ENCODE data around the gene AGMO.

DNA sequence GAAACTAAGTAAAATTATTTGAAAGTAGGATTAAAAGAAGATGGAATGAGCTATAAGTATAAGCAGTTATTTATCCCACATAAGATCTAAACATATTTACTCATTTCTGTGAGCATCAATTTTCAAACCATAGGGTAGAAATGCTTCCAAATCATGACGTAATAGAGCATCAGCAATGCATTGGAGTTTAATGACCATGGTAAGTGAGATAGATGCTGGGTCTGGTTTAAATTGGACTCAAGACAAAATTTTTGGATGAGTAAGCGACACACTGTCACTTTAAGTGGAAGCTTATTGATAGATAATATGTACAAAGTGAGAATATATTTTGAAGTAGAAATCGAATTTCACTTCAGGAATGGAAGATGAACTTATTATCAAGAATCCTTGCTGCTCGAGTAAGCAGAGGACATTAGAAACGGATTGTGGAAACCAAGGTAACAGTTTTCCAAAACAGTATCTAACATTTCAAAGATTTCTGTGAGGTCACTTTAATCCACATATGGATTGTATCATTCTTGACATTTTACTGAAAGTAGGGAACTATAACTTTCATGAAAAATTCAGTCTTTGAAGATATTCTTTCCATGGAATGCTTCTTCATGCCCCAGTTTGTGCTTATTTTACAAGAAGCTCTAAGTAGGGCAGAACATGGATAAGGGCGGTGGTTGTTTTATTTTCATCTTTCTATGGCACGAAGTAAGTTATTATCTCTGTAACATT lies 85.8 kb downstream of the AGMO start:
- TF ChIP-seq, protein P1, sequence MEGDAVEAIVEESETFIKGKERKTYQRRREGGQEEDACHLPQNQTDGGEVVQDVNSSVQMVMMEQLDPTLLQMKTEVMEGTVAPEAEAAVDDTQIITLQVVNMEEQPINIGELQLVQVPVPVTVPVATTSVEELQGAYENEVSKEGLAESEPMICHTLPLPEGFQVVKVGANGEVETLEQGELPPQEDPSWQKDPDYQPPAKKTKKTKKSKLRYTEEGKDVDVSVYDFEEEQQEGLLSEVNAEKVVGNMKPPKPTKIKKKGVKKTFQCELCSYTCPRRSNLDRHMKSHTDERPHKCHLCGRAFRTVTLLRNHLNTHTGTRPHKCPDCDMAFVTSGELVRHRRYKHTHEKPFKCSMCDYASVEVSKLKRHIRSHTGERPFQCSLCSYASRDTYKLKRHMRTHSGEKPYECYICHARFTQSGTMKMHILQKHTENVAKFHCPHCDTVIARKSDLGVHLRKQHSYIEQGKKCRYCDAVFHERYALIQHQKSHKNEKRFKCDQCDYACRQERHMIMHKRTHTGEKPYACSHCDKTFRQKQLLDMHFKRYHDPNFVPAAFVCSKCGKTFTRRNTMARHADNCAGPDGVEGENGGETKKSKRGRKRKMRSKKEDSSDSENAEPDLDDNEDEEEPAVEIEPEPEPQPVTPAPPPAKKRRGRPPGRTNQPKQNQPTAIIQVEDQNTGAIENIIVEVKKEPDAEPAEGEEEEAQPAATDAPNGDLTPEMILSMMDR (IDR thresholded peaks at IDR 0.05; ENCODE audit: low read depth, low read length, missing input control) = no peak
- TF ChIP-seq, protein P2, sequence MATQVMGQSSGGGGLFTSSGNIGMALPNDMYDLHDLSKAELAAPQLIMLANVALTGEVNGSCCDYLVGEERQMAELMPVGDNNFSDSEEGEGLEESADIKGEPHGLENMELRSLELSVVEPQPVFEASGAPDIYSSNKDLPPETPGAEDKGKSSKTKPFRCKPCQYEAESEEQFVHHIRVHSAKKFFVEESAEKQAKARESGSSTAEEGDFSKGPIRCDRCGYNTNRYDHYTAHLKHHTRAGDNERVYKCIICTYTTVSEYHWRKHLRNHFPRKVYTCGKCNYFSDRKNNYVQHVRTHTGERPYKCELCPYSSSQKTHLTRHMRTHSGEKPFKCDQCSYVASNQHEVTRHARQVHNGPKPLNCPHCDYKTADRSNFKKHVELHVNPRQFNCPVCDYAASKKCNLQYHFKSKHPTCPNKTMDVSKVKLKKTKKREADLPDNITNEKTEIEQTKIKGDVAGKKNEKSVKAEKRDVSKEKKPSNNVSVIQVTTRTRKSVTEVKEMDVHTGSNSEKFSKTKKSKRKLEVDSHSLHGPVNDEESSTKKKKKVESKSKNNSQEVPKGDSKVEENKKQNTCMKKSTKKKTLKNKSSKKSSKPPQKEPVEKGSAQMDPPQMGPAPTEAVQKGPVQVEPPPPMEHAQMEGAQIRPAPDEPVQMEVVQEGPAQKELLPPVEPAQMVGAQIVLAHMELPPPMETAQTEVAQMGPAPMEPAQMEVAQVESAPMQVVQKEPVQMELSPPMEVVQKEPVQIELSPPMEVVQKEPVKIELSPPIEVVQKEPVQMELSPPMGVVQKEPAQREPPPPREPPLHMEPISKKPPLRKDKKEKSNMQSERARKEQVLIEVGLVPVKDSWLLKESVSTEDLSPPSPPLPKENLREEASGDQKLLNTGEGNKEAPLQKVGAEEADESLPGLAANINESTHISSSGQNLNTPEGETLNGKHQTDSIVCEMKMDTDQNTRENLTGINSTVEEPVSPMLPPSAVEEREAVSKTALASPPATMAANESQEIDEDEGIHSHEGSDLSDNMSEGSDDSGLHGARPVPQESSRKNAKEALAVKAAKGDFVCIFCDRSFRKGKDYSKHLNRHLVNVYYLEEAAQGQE (IDR thresholded peaks at IDR 0.05) = no peak
- TF ChIP-seq JUND (IDR thresholded peaks at IDR 0.05) = no peak
- TF ChIP-seq, protein P3, sequence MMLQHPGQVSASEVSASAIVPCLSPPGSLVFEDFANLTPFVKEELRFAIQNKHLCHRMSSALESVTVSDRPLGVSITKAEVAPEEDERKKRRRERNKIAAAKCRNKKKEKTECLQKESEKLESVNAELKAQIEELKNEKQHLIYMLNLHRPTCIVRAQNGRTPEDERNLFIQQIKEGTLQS (IDR thresholded peaks at IDR 0.05) = no peak
- TF ChIP-seq FOXA1 (IDR thresholded peaks at IDR 0.05) = no peak
- no peak for TF ChIP-seq RAD21 (IDR thresholded peaks at IDR 0.05)
- no peak for TF ChIP-seq TAF1 (conservative IDR thresholded peaks at IDR 0.05)
- TF ChIP-seq, protein P4, sequence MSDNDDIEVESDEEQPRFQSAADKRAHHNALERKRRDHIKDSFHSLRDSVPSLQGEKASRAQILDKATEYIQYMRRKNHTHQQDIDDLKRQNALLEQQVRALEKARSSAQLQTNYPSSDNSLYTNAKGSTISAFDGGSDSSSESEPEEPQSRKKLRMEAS (IDR thresholded peaks at IDR 0.05) = no peak
- TF ChIP-seq HNF4G (IDR thresholded peaks at IDR 0.05) = no peak
- no peak for TF ChIP-seq SP1 (IDR thresholded peaks at IDR 0.05)
- no peak for TF ChIP-seq GABPA (IDR thresholded peaks at IDR 0.05 in 1 of 2, conservative IDR thresholded peaks at IDR 0.05 in 1 of 2)
- TF ChIP-seq, protein P5, sequence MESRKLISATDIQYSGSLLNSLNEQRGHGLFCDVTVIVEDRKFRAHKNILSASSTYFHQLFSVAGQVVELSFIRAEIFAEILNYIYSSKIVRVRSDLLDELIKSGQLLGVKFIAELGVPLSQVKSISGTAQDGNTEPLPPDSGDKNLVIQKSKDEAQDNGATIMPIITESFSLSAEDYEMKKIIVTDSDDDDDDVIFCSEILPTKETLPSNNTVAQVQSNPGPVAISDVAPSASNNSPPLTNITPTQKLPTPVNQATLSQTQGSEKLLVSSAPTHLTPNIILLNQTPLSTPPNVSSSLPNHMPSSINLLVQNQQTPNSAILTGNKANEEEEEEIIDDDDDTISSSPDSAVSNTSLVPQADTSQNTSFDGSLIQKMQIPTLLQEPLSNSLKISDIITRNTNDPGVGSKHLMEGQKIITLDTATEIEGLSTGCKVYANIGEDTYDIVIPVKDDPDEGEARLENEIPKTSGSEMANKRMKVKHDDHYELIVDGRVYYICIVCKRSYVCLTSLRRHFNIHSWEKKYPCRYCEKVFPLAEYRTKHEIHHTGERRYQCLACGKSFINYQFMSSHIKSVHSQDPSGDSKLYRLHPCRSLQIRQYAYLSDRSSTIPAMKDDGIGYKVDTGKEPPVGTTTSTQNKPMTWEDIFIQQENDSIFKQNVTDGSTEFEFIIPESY (IDR thresholded peaks at IDR 0.05) = no peak

All from liver (tissue), 3 donors.